K562 (cell line): ENCODE measurements around the gene TBC1D20. TPM values are rescaled to one million over a fixed set of nuclear protein-coding genes. Genes with fewer than 3 reads are reported as not detected.

Experiments
- ATAC-seq: fragments of 200-7000 bp; cut with Tn5 transposase; 3 replicates; pipeline ENCODE4 v1.9.1; 2020; ENCODE audit warnings: moderate library complexity
- BruUV-seq: library from RNA; stranded (reverse); fragments of 400-500 nt; replicated peaks from 2 replicates; lab custom pipeline; 2021; lab: Mats Ljungman, UMichigan
- CTCF ChIA-PET: fragments of 300-600 bp; formaldehyde crosslinking; extraction: SDS; loops from one replicate; lab custom pipeline; 2021; ENCODE audit warnings: low intra/inter-chr PET ratio; lab: Yijun Ruan, JAX
- POLR2A ChIA-PET: fragments of 300-600, 350-650 bp; sonication (Branson Sonifier 250); formaldehyde crosslinking; extraction: SDS; loops from one replicate; lab custom pipeline; 2021; ENCODE audit warnings: antibody characterized with exemption, inconsistent platforms; lab: Yijun Ruan, JAX
- DNase-seq, 4 experiments: peaks; one replicate each; pipeline versions ENCODE4 v3.0.0 to v3.0.0-alpha.2; 2011 to 2018; ENCODE audit warnings: low spot score in 3 of 4, mixed read lengths in 3 of 4; ENCODE audit errors: extremely low read depth in 1 of 4
- FAIRE-seq: peaks from 2 replicates; lab custom pipeline; 2011; peaks lifted over from hg19 to GRCh38; lab: Jason Lieb, UNC
- H2AFZ ChIP-seq: 2 replicates; pipeline ENCODE4 v1.6.0; 2011; ENCODE audit warnings: low read depth, low read length, control low read depth, inconsistent platforms
- H3K27ac ChIP-seq: fragments of 200-600 bp; 3 replicates; pipeline ENCODE4 v1.8.0; 2011; ENCODE audit warnings: low read depth, mild to moderate bottlenecking, control low read depth, inconsistent platforms, low read length, moderate library complexity, mixed read lengths; ENCODE audit errors: extremely low read depth
- H3K27me3 ChIP-seq, 2 experiments: fragments of 300-600 bp in 1 of 2; 2 replicates in 1 of 2; 3 replicates in 1 of 2; pipeline versions ENCODE4 v1.6.0 to v1.8.0; 2011; ENCODE audit warnings: inconsistent platforms in 2 of 2, low read length in 2 of 2, mild to moderate bottlenecking in 1 of 2, mixed read lengths in 1 of 2, moderate library complexity in 1 of 2; ENCODE audit not compliant: control insufficient read depth in 2 of 2, insufficient read depth in 2 of 2
- H3K36me3 ChIP-seq: fragments of 300-600 bp; 3 replicates; pipeline ENCODE4 v1.8.0; 2011; ENCODE audit warnings: mild to moderate bottlenecking, low read length, inconsistent platforms; ENCODE audit not compliant: control insufficient read depth, insufficient read depth
- H3K4me1 ChIP-seq, 2 experiments: fragments of 200-600 bp in 1 of 2; replicated peaks in 1 of 2; 2 replicates in 1 of 2; 3 replicates in 1 of 2; pipeline versions ENCODE4 v1.5.1 to v1.8.0; 2011; ENCODE audit warnings: inconsistent platforms in 2 of 2, low read length in 2 of 2, mild to moderate bottlenecking in 1 of 2, mixed read lengths in 1 of 2, moderate library complexity in 1 of 2; ENCODE audit not compliant: control insufficient read depth in 2 of 2, insufficient read depth in 2 of 2
- H3K4me2 ChIP-seq: 2 replicates; pipeline ENCODE4 v1.6.1; 2011; ENCODE audit warnings: low read length, control low read depth, inconsistent platforms, mixed read lengths; ENCODE audit not compliant: insufficient read depth
- H3K4me3 ChIP-seq: fragments of 200-600 bp; sonication (generic), shearing (Covaris generic); 2 replicates; pipeline ENCODE4 v1.5.1; 2016; ENCODE audit warnings: control low read depth, inconsistent platforms
- H3K79me2 ChIP-seq: fragments of 200-600 bp; 3 replicates; pipeline ENCODE4 v1.8.0; 2011; ENCODE audit warnings: low read length, inconsistent platforms; ENCODE audit not compliant: control insufficient read depth, insufficient read depth
- H3K9ac ChIP-seq, 2 experiments: 2 replicates each; pipeline versions ENCODE4 v1.6.0 to v1.6.1; 2011; ENCODE audit warnings: low read depth in 2 of 2, low read length in 2 of 2, control low read depth in 1 of 2, inconsistent platforms in 1 of 2, mild to moderate bottlenecking in 1 of 2, mixed read lengths in 1 of 2; ENCODE audit not compliant: insufficient read depth in 1 of 2
- H3K9me1 ChIP-seq: one replicate; pipeline ENCODE4 v1.6.0; 2011; ENCODE audit warnings: inconsistent platforms, mild to moderate bottlenecking, low read length, moderate library complexity; ENCODE audit not compliant: control insufficient read depth, insufficient read depth
- H3K9me3 ChIP-seq: replicated peaks from 2 replicates; pipeline ENCODE4 v1.5.1; 2011; ENCODE audit warnings: low read depth, low read length, inconsistent platforms; ENCODE audit not compliant: control insufficient read depth, insufficient read depth
- H4K20me1 ChIP-seq: replicated peaks from 2 replicates; pipeline ENCODE4 v1.6.1; 2011; ENCODE audit warnings: low read length, inconsistent platforms, mixed read lengths; ENCODE audit not compliant: control insufficient read depth, insufficient read depth
- BHLHE40 ChIP-seq: IDR thresholded peaks from 2 replicates; pipeline ENCODE4 v1.6.1; 2011; ENCODE audit warnings: low read length, improper control_type of control experiment
- CREM ChIP-seq: IDR thresholded peaks from 2 replicates; pipeline ENCODE4 v1.6.1; 2014; ENCODE audit warnings: antibody characterized with exemption, low read depth
- HDAC6 ChIP-seq: IDR thresholded peaks from 2 replicates; pipeline ENCODE4 v1.6.1; 2012; ENCODE audit warnings: low read depth, mild to moderate bottlenecking, control low read depth, inconsistent platforms, low read length, moderate library complexity
- HOXB6 ChIP-seq: fragments of 250-450 bp; sonication (Bioruptor Pico); IDR thresholded peaks from 2 replicates; pipeline ENCODE4 v1.5.1; 2022; ENCODE audit warnings: mild to moderate bottlenecking, borderline replicate concordance
- NONO ChIP-seq, 2 experiments: fragments of 200-400 bp in 1 of 2; fragments of 450-650 bp in 1 of 2; formaldehyde crosslinking in 1 of 2; IDR thresholded peaks; 2 replicates each; pipeline ENCODE4 v1.6.1; 2017; ENCODE audit warnings: low read depth in 2 of 2, mild to moderate bottlenecking in 2 of 2, moderate library complexity in 2 of 2, low read length in 1 of 2
- NUFIP1 ChIP-seq: fragments of 450-650 bp; IDR thresholded peaks from 2 replicates; pipeline ENCODE4 v1.6.1; 2018; ENCODE audit not compliant: partially characterized antibody
- SMARCE1 ChIP-seq: fragments of 450-650 bp; IDR thresholded peaks from 2 replicates; pipeline ENCODE4 v1.7.1; 2016; ENCODE audit warnings: mild to moderate bottlenecking
- TARDBP ChIP-seq: fragments of 450-650 bp; IDR thresholded peaks from 2 replicates; pipeline ENCODE4 v1.6.1; 2016
- ZNF175 ChIP-seq: fragments of 200-800 bp; sonication (Bioruptor generic); IDR thresholded peaks from 2 replicates; pipeline ENCODE4 v1.6.1; 2016; ENCODE audit warnings: low read depth, mild to moderate bottlenecking, missing genetic modification characterization, missing compliant biosample characterization
- ZNF217 ChIP-seq: sonication (generic); formaldehyde crosslinking; IDR thresholded peaks from 2 replicates; pipeline ENCODE4 v1.8.0; 2022; ENCODE audit warnings: mild to moderate bottlenecking, missing genetic modification reagents
- ZNF79 ChIP-seq: fragments of 250-450 bp; sonication (Bioruptor Pico); IDR thresholded peaks from 2 replicates; pipeline ENCODE4 v1.4.0; 2020; ENCODE audit warnings: low read depth, mild to moderate bottlenecking, moderate library complexity
- WGBS: fragments of 100-300 bp; shearing (Covaris generic); methylation state at CpG from one replicate; pipeline ENCODE4 v1.1.6; 2016; ENCODE audit warnings: low coverage, mixed read lengths; ENCODE audit not compliant: insufficient coverage; ENCODE audit errors: missing lambda C conversion rate; 5-methylcytosine and 5-hydroxymethylcytosine counted together
- in situ Hi-C: fragments of 300-500 bp; cut with MboI; formaldehyde crosslinking; loops from 4 replicates; pipeline ENCODE4 v1.15.0; 2018; ENCODE audit warnings: inconsistent platforms, mixed read lengths
- intact Hi-C: fragments of 100-400 bp; cut with micrococcal nuclease; formaldehyde crosslinking; loops from 2 replicates; pipeline ENCODE4 v1.14.2; 2022
- polyA plus RNA-seq, 8 experiments: library from polyadenylated mRNA; depleted of rRNA in 4 of 8; stranded (reverse) in 5 of 8; unstranded in 3 of 8; fragments of >200 nt; fragmentation: Nextera tagmentation in 2 of 8; fragmentation: Illumina TruSeq in 1 of 8; extraction: Ambion mirVana in 2 of 8; extraction: Trizol in 1 of 8; gene quantifications; 2 replicates each; pipeline versions ENCODE4 v1.2.1 to v1.2.3, GENCODE V29; 2011 to 2014; ENCODE audit warnings: inconsistent platforms in 1 of 8, missing spikeins in 1 of 8
- total RNA-seq, 7 experiments: library from RNA; depleted of rRNA in 6 of 7; stranded (reverse); fragments of >200 nt in 6 of 7; fragmentation: Illumina TruSeq in 2 of 7; extraction: Trizol in 2 of 7; gene quantifications; 2 replicates each; pipeline versions ENCODE4 v1.2.1 to v1.2.3, GENCODE V29; 2011 to 2021; ENCODE audit warnings: low replicate concordance in 1 of 7
- TF ChIP-seq, protein P1 (sequence below): sonication (generic); formaldehyde crosslinking; IDR thresholded peaks from 2 replicates; pipeline ENCODE4 v1.4.0; 2020; ENCODE audit warnings: mild to moderate bottlenecking, missing genetic modification reagents
- TF ChIP-seq, protein P2 (sequence below), 2 experiments: fragments of 450-650 bp; IDR thresholded peaks; 2 replicates each; pipeline ENCODE4 v1.6.1; 2016
- TF ChIP-seq, protein P3 (sequence below): fragments of 450-650 bp; IDR thresholded peaks from 2 replicates; pipeline ENCODE4 v1.6.1; 2016; ENCODE audit warnings: borderline replicate concordance

TBC1D20 gene
- total and polyA plus RNA-seq, 9 of the 15 experiments (the other 6 are each of a cell fraction or from before 2014, with no cell fraction given): 7.0 to 25.3 (median 15.1) TPM

DNA sequence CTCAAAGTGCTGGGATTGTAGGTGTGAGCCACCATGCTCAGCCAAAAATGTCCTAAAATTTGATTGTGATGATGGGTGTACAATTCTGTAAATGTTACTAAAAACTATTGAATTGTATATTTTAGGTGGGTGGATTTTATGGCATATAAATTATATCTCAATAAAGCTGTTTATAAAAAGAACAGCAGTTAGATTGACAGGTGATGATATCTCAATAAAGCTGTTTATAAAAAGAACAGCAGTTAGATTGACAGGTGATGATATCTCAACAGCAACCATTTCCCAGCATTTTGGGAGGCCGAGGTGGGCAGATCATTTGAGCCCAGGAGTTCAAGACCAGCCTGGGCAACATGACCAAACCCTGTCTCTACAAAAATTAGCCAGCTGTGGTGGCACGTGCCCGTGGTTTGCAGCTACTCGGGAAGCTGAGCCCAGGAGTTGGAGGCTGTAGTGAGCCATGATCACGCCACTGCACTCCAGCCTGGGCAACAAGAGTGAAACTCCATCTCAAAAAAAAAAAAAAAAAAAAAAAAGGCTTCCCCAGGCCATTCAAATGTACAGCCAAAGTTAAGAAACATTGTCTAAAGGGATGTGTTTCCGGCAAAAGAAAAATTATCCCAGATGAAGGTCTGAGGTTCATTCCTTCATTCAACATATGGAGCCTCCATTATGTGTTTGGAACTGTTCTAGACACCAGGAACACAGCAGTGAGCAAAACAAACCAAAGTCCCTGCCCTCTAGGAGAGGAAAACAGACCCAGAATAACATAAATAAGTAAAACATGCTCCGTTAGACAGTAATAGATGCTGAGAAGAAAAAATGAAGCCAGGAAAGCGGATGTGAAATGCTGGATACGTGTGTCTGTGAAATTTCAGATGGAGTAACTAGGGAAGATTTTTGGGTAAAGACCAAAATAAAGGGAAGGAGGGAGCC is 55.9 kb downstream of the TBC1D20 start (continued):
- TF ChIP-seq, protein P1, sequence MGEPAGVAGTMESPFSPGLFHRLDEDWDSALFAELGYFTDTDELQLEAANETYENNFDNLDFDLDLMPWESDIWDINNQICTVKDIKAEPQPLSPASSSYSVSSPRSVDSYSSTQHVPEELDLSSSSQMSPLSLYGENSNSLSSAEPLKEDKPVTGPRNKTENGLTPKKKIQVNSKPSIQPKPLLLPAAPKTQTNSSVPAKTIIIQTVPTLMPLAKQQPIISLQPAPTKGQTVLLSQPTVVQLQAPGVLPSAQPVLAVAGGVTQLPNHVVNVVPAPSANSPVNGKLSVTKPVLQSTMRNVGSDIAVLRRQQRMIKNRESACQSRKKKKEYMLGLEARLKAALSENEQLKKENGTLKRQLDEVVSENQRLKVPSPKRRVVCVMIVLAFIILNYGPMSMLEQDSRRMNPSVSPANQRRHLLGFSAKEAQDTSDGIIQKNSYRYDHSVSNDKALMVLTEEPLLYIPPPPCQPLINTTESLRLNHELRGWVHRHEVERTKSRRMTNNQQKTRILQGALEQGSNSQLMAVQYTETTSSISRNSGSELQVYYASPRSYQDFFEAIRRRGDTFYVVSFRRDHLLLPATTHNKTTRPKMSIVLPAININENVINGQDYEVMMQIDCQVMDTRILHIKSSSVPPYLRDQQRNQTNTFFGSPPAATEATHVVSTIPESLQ (CRISPR knock-in tag): no peak
- TF ChIP-seq, protein P2, sequence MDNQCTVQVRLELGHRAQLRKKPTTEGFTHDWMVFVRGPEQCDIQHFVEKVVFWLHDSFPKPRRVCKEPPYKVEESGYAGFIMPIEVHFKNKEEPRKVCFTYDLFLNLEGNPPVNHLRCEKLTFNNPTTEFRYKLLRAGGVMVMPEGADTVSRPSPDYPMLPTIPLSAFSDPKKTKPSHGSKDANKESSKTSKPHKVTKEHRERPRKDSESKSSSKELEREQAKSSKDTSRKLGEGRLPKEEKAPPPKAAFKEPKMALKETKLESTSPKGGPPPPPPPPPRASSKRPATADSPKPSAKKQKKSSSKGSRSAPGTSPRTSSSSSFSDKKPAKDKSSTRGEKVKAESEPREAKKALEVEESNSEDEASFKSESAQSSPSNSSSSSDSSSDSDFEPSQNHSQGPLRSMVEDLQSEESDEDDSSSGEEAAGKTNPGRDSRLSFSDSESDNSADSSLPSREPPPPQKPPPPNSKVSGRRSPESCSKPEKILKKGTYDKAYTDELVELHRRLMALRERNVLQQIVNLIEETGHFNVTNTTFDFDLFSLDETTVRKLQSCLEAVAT (IDR thresholded peaks at IDR 0.05): peak in 1 of 2 experiments; percentile 13; a peak in 1 of 4 replicates
- no peak for TF ChIP-seq HDAC6

DNA sequence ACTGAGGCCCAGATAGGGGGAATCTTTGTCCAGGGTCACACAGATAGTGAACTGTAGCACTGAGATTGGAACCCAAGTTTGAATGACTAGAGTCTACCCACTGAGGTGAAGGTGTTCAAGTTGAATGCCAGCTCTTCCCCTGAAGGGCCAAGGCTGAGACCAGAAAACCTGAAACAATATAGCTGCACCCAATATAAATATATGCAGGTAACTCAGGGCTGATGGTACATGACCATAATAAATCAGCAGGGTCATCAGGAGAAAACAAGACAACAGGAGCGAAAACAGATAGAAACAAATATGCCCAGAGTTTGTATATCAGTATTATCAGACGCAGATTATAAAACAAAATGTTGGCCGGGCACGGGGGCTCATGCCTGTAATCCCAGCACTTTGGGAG is 58.2 kb downstream of the TBC1D20 start:
- in situ Hi-C loops (no loop called here), intact Hi-C loops (loop anchor here (5.0 kb wide), 1 partner anchor 58 kb away; the partner anchor contains the start of gene TBC1D20)
- FAIRE-seq (no peak), DNase-seq (no peak), ATAC-seq (no peak)
- Histone ChIP-seq H3K4me1 (peaks cover 21 to 38% of the 10 kb centered on the region in 2 experiments), H3K27me3 (no peaks in the 10 kb centered on the region), H3K9ac (no peak overlapping the region), H3K4me2 (no peak overlapping the region), H3K4me3 (no peak overlapping the region), H4K20me1 (no peaks in the 10 kb centered on the region), H3K36me3 (no peaks in the 10 kb centered on the region), H3K27ac (no peak overlapping the region), H2AFZ (no peak overlapping the region), H3K9me1 (no peaks in the 10 kb centered on the region), H3K9me3 (0 out of 2 replicates have a peak, but pooled peaks cover 3% of the 10 kb centered on the region), H3K79me2 (peaks cover 10% of the 10 kb centered on the region)
- WGBS: 95% methylated on average over 4 of the region's 4 CpGs
- TF ChIP-seq SMARCE1 (no peak), CREM (no peak), ZNF217 (CRISPR knock-in tag) (no peak), BHLHE40 (no peak), ZNF79 (CRISPR knock-in tag) (no peak), NONO (IDR thresholded peaks at IDR 0.05; ENCODE audit: low read depth in 2 of 2, low read length in 1 of 2) (no peak), ZNF175 (CRISPR knock-in tag) (no peak), NUFIP1 (no peak), HOXB6 (CRISPR knock-in tag) (no peak), TARDBP (no peak)
- TF ChIP-seq, protein P3, sequence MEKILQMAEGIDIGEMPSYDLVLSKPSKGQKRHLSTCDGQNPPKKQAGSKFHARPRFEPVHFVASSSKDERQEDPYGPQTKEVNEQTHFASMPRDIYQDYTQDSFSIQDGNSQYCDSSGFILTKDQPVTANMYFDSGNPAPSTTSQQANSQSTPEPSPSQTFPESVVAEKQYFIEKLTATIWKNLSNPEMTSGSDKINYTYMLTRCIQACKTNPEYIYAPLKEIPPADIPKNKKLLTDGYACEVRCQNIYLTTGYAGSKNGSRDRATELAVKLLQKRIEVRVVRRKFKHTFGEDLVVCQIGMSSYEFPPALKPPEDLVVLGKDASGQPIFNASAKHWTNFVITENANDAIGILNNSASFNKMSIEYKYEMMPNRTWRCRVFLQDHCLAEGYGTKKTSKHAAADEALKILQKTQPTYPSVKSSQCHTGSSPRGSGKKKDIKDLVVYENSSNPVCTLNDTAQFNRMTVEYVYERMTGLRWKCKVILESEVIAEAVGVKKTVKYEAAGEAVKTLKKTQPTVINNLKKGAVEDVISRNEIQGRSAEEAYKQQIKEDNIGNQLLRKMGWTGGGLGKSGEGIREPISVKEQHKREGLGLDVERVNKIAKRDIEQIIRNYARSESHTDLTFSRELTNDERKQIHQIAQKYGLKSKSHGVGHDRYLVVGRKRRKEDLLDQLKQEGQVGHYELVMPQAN: no peak
- ChIA-PET POLR2A (interaction anchor here (1.5 kb wide), 1 partner anchor 22 kb away, joined by 3 read pairs; no protein-coding TSS in a partner anchor), CTCF (no interaction called here)
- BruUV-seq: no TSS peak
